Globus pallidus (tissue), 1 donor: Measurements from ENCODE around the gene HYLS1.

Source experiments
- DNase-seq: peaks from one replicate; pipeline ENCODE4 v3.0.0-alpha.2; 2015; ENCODE audit warnings: low spot score

The HYLS1 gene

GRCh38 chr11:125949271-125950177 is 62.1 kb downstream of the HYLS1 start:
- DNase-seq, result no peak

- DNase-seq, result no peak
Observed at GRCh38 chr11:125950178-125950490, 62.7 kb downstream of the HYLS1 start.
